Suprapubic skin (tissue), 4 donors: ENCODE data around the gene SLC25A25.

Experiments used
- CTCF ChIP-seq, 2 donors: fragments of 200-600 bp in 1 of 2; fragments of 450-650 bp in 1 of 2; sonication (generic) in 1 of 2; IDR thresholded peaks; one replicate each; pipeline ENCODE4 v1.5.1; 2016 to 2019; ENCODE audit warnings: antibody characterized with exemption in 2 of 2, mild to moderate bottlenecking in 1 of 2, moderate library complexity in 1 of 2
- EP300 ChIP-seq: sonication (generic); formaldehyde crosslinking; IDR thresholded peaks from one replicate; pipeline ENCODE4 v1.6.1; 2017; ENCODE audit warnings: antibody characterized with exemption
- POLR2A ChIP-seq, 2 donors: fragments of 450-650 bp; IDR thresholded peaks; one replicate each; pipeline ENCODE4 v1.6.1; 2017; ENCODE audit warnings: antibody characterized with exemption in 2 of 2, mild to moderate bottlenecking in 2 of 2, moderate library complexity in 2 of 2
- POLR2AphosphoS5 ChIP-seq, 3 donors: sonication (generic); formaldehyde crosslinking; IDR thresholded peaks; one replicate each; pipeline ENCODE4 v1.6.1; 2017; ENCODE audit warnings: antibody characterized with exemption in 3 of 3

GRCh38 chr9:128082151-128082550 lies 14.1 kb downstream of the SLC25A25 start:
- TF ChIP-seq POLR2AphosphoS5 (IDR thresholded peaks at IDR 0.05) (no peak), CTCF (IDR thresholded peaks at IDR 0.05) (no peak), POLR2A (IDR thresholded peaks at IDR 0.05) (no peak), EP300 (no peak)
